Measurements from ENCODE around the gene TPP2.

Gene TPP2

GRCh38 chr13:102724923-102725322 lies 128.1 kb downstream of the TPP2 start:
- TF ChIP-seq CTCF (conservative IDR thresholded peaks at IDR 0.05; ENCODE audit: low read depth, low read length), result peak; percentile 56
- no peak overlapping the region for H3K4me3 ChIP-seq (ENCODE audit: low read length)
- DNase-seq (ENCODE audit: low read depth), result no peak

GRCh38 chr13:102726430-102726829 lies 129.6 kb downstream of the TPP2 start:
- DNase-seq (ENCODE audit: low read depth), result no peak
- no peak for TF ChIP-seq CTCF (conservative IDR thresholded peaks at IDR 0.05; ENCODE audit: low read depth, low read length)
- no peak overlapping the region for H3K4me3 ChIP-seq (ENCODE audit: low read length)

Data from retinal pigment epithelial cell (primary cell).